KBM-7 (cell line): Measurements from ENCODE around the gene CACNA1B.

ENCODE experiments used
- DNase-seq: peaks from one replicate; pipeline ENCODE4 v3.0.0-alpha.2; 2015
- in situ Hi-C: fragments of 300-500 bp; cut with MboI; formaldehyde crosslinking; loops from 2 replicates; pipeline ENCODE4 v1.14.3; 2020; ENCODE audit warnings: low sequenced_read_pairs, low pct_unique_long_range_greater_than_20kb, mixed read lengths

The CACNA1B gene

GRCh38 chr9:137860361-137860760 is 17.2 kb upstream of the CACNA1B start:
- in situ Hi-C loops, result no loop called here
- no peak for DNase-seq

GRCh38 chr9:137865581-137866145 is 11.9 kb upstream of the CACNA1B start:
- in situ Hi-C loops, result no loop called here
- DNase-seq, result no peak

- in situ Hi-C loops, result no loop called here
- DNase-seq, result no peak
Measured at GRCh38 chr9:137866226-137867141, 11.1 kb upstream of the CACNA1B start.

- no peak for DNase-seq
Measured at GRCh38 chr9:137870432-137870831, 7.2 kb upstream of the CACNA1B start.

GRCh38 chr9:137872296-137872695 is 5.3 kb upstream of the CACNA1B start:
- in situ Hi-C loops, result no loop called here
- no peak for DNase-seq

More at GRCh38 chr9:137870432-137870831, 7.2 kb upstream of the CACNA1B start:
- in situ Hi-C loops, result no loop called here

GRCh38 chr9:137873408-137873807 is 4.2 kb upstream of the CACNA1B start:
- in situ Hi-C loops, result no loop called here
- DNase-seq, result no peak

GRCh38 chr9:137873858-137874362 is 3.7 kb upstream of the CACNA1B start:
- no peak for DNase-seq
- in situ Hi-C loops, result no loop called here

GRCh38 chr9:137875354-137875753 is 2.2 kb upstream of the CACNA1B start:
- in situ Hi-C loops, result no loop called here
- DNase-seq, result no peak

- in situ Hi-C loops, result no loop called here
- DNase-seq, result no peak
Measured at GRCh38 chr9:137875846-137876245, 1.7 kb upstream of the CACNA1B start.

- no peak for DNase-seq
- in situ Hi-C loops, result no loop called here
Measured at GRCh38 chr9:137876269-137876668, 1.3 kb upstream of the CACNA1B start.

- DNase-seq, result no peak
- in situ Hi-C loops, result no loop called here
Measured at GRCh38 chr9:137876781-137877386, 698 bp upstream of the CACNA1B start.

- DNase-seq, result peak; percentile 56
- in situ Hi-C loops, result no loop called here
Measured at GRCh38 chr9:137878146-137878941, 762 bp downstream of the CACNA1B start.

GRCh38 chr9:137879052-137879451 is 1.5 kb downstream of the CACNA1B start:
- DNase-seq, result no peak
- in situ Hi-C loops, result no loop called here

GRCh38 chr9:137879566-137880150 is 2.1 kb downstream of the CACNA1B start:
- DNase-seq, result no peak
- in situ Hi-C loops, result no loop called here

GRCh38 chr9:137880160-137880975 is 2.8 kb downstream of the CACNA1B start:
- in situ Hi-C loops, result no loop called here
- no peak for DNase-seq

- in situ Hi-C loops, result no loop called here
- DNase-seq, result no peak
Measured at GRCh38 chr9:137880976-137881530, 3.5 kb downstream of the CACNA1B start.

- in situ Hi-C loops, result no loop called here
- DNase-seq, result no peak
Measured at GRCh38 chr9:137881591-137882505, 4.3 kb downstream of the CACNA1B start.
